NCI-H82 treated with DMSO at 0.1 percent for 48 hours (cell line): ENCODE results near the gene PLD5.
"Not testable (repeated sequence)": the region's sequence is repeated elsewhere in the genome, so short reads cannot be mapped to it uniquely, and the experiment has no call there.

ENCODE experiments used
- DNase-seq: peaks from one replicate; lab custom pipeline; 2025; ENCODE audit not compliant: unreplicated experiment; lab: John Stamatoyannopoulos, UW

PLD5 gene

GRCh38 chr1:242212961-242213360 is 311.5 kb downstream of the PLD5 start:
- DNase-seq: not testable (repeated sequence)

DNA sequence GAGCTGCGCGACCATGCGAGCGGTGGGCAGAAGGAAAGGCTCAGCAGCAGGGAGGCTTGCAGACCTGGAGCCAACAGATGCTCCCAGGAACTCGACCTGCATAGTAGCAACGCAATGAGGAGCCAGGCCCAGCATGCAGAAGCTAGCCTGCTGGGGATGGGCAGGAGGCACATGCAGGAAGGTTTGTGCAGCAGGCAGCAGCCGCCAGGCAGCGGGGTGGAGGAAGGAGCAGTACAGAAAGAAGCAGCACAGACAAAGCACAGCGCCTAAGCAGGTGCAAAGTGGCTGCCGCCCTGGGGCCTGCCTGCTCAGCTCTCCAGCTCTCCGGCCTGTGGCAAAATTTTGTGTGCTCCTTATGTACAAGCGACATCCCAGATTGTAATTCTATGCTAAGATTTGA is 312.1 kb downstream of the PLD5 start:
- no peak for DNase-seq

GRCh38 chr1:242211254-242212022 is 313.1 kb downstream of the PLD5 start:
- no peak for DNase-seq

- DNase-seq: not testable (repeated sequence)
Observed at GRCh38 chr1:242210316-242210715, 314.2 kb downstream of the PLD5 start.

GRCh38 chr1:242209063-242209462 is 315.4 kb downstream of the PLD5 start:
- DNase-seq: no peak

DNA sequence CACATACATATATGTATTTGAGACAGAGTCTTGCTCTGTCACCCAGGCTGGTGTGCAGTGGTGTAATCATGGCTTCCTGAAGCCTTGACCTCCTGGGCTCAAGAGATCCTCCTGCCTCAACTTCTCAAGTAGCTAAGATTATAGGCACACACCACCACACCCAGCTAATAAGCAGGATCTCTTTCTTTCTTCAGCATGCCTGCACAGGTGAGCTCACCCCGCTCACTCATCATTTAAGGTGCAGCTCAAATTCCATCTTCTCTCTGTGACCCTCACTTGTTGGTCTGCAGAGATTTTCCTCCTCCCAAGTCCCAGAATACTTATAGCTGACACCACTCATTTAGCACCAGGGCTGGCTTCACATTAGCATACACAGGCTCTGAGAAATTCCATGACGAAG is 316.5 kb downstream of the PLD5 start:
- no peak for DNase-seq

DNA sequence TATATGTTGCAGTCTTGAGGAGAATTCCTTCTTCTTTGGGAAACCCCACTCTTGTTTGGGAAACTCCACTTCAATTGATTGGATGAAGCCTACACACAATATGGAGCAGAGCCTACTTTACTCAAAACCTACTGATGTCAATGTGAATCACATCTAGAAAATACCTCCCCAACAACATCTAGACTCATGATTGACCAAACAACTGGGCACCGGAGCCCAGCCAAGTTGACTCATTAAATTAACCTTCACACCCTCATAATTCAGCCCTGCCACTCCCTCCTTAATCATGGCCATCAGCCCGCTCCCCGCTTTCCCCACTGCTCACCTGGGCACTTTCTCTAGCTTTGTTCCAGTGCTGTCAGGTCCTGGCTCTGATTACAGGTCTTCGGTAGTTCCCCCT is 317.5 kb downstream of the PLD5 start:
- DNase-seq: no peak

GRCh38 chr1:242205622-242206489 is 318.6 kb downstream of the PLD5 start:
- DNase-seq: no peak

GRCh38 chr1:242203262-242203661 is 321.2 kb downstream of the PLD5 start:
- DNase-seq: no peak

DNA sequence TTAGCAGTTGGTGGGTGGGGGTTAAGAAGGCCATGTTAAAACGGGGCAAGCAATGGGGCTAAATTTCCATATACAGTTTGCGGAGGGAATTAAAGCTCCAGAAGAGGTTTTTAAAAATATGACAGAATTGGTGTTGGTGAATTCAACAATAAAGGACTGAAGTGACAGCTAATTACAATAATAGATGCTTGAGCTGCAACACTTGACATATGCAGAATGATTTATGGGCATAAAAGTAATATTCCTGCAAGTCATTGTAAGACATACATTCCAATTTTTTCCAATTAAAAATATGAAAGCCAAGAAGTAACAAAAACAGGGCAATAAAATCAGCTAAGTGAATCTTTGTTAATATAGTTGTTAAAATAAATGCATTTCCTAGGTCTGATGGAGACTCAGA is 323.4 kb downstream of the PLD5 start:
- DNase-seq: no peak

GRCh38 chr1:242199776-242200458 is 324.6 kb downstream of the PLD5 start:
- DNase-seq: no peak

DNA sequence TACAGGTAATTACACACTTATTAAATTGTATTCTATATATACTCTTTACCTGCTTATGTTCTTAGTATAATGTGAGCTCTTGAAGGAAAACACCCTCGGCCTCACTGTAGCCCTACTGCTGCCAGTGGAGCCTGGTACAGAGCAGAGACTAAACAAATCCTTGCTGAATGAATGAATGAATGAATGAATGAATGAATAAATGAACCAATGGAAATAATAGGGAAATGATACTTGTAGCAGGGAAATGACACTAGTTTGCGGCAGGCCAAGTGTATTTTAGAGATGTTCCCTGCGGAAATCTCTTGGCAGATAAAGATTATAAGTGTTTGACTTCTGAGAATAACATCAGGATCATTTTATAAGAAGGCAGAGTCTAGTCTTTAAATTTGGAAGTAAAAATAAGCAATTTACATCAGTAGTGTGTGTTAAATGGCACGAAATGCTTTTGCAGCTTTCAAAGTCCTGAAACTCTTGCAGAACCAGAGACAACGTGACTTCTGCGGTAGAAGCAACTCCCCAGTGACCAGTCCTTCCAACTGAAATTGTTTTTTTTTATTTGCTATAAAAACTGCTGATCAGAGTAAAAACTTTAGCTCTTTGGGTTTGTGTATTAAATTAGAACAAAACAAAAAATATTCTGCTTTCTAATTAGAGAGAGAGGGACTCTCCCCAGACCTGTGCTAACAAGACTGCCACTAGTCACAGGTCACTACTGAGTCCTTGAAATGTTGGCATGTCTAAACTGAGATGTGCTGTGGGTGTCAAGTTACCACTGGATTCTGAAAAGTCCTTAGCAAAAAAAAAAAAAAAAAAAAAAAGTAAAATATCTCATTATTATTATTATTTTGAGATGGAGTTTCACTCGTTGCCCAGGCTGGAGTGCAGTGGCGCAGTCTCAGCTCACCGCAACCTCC is 326.3 kb downstream of the PLD5 start:
- no peak for DNase-seq

GRCh38 chr1:242196914-242197313 is 327.6 kb downstream of the PLD5 start:
- DNase-seq: no peak

DNA sequence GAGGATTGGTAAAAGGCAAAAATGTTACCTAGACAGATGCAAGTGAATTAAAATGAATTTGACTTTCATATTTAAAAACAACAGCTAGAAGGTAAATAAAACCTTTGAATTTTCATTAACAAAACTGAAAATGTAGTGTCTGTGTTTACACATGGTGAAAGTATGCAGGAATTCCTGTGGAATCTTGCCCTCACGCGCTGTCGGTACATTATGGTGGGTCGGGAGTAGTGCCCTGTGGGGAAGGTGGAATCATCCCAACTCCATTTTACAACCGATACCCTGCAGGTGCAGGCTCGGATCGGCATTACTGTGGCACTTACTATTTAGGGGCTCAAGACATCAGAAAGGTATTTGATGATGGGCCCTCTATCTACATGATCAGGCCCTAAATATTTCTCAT is 328.4 kb downstream of the PLD5 start:
- no peak for DNase-seq

DNA sequence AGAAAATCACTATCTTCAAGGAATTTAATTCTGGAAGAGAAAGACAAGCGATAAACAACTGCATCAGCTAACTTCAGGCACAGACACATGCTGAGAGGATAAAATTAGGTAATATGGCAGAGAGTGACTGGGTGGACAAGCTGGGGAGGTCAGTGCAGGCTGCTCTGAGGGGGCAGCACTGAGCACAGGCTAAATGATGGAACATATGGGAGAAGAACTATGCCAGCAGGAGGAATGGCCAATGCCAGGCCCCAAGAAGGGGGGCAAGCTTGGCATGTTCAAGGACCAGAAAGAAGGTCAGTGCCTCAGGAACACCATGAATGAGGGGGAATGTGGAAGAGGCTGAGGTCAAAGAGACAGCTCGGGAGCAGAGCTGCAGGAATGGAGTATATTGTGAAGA is 334.9 kb downstream of the PLD5 start:
- no peak for DNase-seq

DNA sequence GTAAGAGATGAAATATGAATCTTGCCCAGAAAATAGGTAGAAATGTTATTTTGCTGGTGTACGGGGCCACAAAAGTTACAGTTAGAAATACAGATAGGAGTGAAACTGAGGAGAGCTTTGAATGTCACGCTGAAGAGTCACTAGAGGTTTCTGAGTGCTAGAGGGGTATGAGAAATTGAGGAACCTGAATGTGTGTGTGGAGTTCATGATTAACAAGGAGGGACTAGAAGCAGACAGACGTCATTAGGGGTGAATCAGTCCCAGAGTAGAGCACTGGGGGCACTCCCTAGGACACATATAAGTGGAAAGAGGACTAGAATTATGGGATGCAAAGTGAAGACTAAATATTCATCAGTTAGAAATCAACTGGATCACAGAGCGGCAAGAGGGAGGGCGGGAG is 336.7 kb downstream of the PLD5 start:
- DNase-seq: no peak

GRCh38 chr1:242187171-242187570 is 337.3 kb downstream of the PLD5 start:
- no peak for DNase-seq

GRCh38 chr1:242185731-242186130 is 338.8 kb downstream of the PLD5 start:
- no peak for DNase-seq

GRCh38 chr1:242184955-242185354 is 339.5 kb downstream of the PLD5 start:
- no peak for DNase-seq

GRCh38 chr1:242179767-242180166 is 344.7 kb downstream of the PLD5 start:
- not testable (repeated sequence) for DNase-seq
